HUES6 (cell line): ENCODE data around the gene MAFG.
"Not testable (repeated sequence)": the region's sequence is repeated elsewhere in the genome, so short reads cannot be mapped to it uniquely, and the experiment has no call there.

Experiments
- H3K27ac ChIP-seq: 2 replicates; pipeline ENCODE4 v1.7.0; 2013; ENCODE audit warnings: low read depth, mild to moderate bottlenecking, low read length, inconsistent platforms
- H3K27me3 ChIP-seq: 2 replicates; pipeline ENCODE4 v1.6.1; 2013; ENCODE audit warnings: low read length; ENCODE audit not compliant: control insufficient read depth, insufficient read depth
- H3K36me3 ChIP-seq: 2 replicates; pipeline ENCODE4 v1.6.1; 2013; ENCODE audit warnings: low read length; ENCODE audit not compliant: control insufficient read depth, insufficient read depth
- H3K4me1 ChIP-seq: 2 replicates; pipeline ENCODE4 v1.6.1; 2013; ENCODE audit warnings: low read length; ENCODE audit not compliant: control insufficient read depth, insufficient read depth
- H3K4me3 ChIP-seq: 2 replicates; pipeline ENCODE4 v1.5.1; 2013; ENCODE audit warnings: low read depth, low read length
- H3K9ac ChIP-seq: one replicate; pipeline ENCODE4 v1.6.1; 2013; ENCODE audit warnings: mild to moderate bottlenecking, low read length
- H3K9me3 ChIP-seq: 2 replicates; pipeline ENCODE4 v1.6.1; 2013; ENCODE audit warnings: low read depth, low read length; ENCODE audit not compliant: control insufficient read depth, insufficient read depth

MAFG gene

DNA sequence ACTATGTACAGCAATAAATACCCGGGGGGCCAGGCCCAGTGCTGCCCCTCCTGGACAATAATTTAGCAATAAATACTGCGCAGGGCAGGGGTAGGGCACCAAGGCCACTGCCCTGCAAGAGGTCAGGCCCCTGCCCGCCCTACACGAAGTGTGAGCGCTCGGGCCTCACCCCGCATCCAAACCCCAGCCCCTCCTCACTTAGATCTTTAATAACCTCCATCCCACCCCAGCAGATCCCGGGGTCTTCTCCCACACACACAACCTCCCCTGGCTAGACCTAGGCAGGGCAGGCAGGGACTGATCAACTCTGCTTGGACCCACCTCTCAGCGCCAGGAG is 9.2 kb downstream of the MAFG start:
- H3K36me3 ChIP-seq: peaks cover 58% of the 10 kb centered on the region
- H3K27ac ChIP-seq, H3K9me3 ChIP-seq, H3K27me3 ChIP-seq, H3K9ac ChIP-seq: not testable (repeated sequence)
- peak overlapping the region; percentile 64 for H3K4me3 ChIP-seq
- peaks cover 12% of the 10 kb centered on the region for H3K4me1 ChIP-seq

DNA sequence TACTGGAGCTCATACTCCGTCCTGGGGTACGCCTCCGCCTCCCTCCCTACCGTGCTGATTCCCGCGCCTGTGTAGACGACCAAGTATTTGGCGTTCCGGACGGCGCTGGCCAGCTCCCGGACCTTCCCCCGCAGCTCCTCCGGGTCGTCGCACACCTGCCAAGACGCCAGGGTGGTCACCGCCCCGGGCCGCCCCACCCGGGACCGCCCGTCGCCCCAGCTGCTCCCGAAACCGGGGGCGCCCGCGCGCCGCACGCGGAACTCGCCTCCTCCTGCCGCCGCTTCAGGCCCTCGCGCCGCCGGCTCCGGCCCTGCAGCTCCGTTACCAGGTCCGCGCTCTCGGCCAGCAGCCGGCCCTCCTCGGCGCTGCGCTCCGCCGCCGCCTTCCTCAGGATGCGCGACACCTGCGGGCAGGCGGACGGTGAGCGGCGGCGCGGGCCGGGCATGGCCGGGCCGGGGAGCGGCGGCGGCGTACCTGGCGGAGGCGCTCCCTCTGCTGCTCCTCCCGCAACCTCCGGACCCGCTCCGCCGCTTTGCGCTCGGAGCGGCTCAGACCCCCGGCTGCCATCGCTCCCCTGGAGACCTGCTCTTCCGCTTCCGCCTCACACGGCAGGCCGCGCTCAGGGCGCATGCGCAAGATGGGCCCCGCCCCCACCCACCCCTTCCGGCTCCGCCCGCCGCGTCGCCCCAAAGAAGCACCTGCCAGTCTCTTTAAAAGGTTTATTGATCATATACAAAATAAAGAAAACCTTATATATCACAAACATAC is 9.8 kb downstream of the MAFG start, which contains the start of gene SIRT7:
SIRT7 (minus strand) TSS at position 612 of the 768 bp plus-strand sequence; CDS start at position 567, 45 bp downstream.
- peaks cover 62% of the 10 kb centered on the region for H3K36me3 ChIP-seq
- no peaks in the 10 kb centered on the region for H3K27me3 ChIP-seq
- H3K4me1 ChIP-seq: peaks cover 8% of the 10 kb centered on the region
- peak within 1 kb of the TSS; percentile 64 for H3K4me3 ChIP-seq
- no peak within 1 kb of the TSS for H3K27ac ChIP-seq
- peak within 1 kb of the TSS; percentile 75 for H3K9ac ChIP-seq
- no peaks in the 10 kb centered on the region for H3K9me3 ChIP-seq

- peaks cover 6% of the 10 kb centered on the region for H3K4me1 ChIP-seq
- no peak overlapping the region for H3K9ac ChIP-seq
- peaks cover 58% of the 10 kb centered on the region for H3K36me3 ChIP-seq
- H3K4me3 ChIP-seq: peak overlapping the region; percentile 64; the same call in 1 of the 2 replicates
- H3K9me3 ChIP-seq: no peaks in the 10 kb centered on the region
- H3K27me3 ChIP-seq: no peaks in the 10 kb centered on the region
- H3K27ac ChIP-seq: no peak overlapping the region
These were observed 11.1 kb downstream of the MAFG start for GRCh38 chr17:81916234-81917001.

DNA sequence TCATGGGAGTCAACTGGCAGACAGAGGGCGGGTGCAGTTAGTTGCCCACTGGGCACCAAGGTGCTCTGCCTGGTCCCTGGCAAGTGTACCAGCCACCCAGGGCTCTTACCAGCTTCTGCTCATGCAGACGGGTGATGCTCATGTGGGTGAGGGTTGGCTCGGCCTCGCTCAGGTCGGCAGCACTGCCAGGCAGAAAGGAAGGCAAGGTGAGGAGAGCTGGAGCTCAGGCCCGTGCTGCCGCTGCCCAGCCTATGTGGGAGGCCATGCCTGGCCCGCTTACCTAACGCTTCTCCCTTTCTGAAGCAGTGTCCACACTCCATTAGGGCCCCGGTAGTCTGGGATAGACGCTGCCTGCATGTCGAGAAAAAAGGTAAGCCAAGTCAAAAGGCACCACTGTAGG is 12.2 kb downstream of the MAFG start:
- peaks cover 8% of the 10 kb centered on the region for H3K4me1 ChIP-seq
- no peaks in the 10 kb centered on the region for H3K9me3 ChIP-seq
- H3K27me3 ChIP-seq: no peaks in the 10 kb centered on the region
- no peak overlapping the region for H3K9ac ChIP-seq
- peaks cover 48% of the 10 kb centered on the region for H3K36me3 ChIP-seq
- H3K27ac ChIP-seq: no peak overlapping the region
- no peak overlapping the region for H3K4me3 ChIP-seq

DNA sequence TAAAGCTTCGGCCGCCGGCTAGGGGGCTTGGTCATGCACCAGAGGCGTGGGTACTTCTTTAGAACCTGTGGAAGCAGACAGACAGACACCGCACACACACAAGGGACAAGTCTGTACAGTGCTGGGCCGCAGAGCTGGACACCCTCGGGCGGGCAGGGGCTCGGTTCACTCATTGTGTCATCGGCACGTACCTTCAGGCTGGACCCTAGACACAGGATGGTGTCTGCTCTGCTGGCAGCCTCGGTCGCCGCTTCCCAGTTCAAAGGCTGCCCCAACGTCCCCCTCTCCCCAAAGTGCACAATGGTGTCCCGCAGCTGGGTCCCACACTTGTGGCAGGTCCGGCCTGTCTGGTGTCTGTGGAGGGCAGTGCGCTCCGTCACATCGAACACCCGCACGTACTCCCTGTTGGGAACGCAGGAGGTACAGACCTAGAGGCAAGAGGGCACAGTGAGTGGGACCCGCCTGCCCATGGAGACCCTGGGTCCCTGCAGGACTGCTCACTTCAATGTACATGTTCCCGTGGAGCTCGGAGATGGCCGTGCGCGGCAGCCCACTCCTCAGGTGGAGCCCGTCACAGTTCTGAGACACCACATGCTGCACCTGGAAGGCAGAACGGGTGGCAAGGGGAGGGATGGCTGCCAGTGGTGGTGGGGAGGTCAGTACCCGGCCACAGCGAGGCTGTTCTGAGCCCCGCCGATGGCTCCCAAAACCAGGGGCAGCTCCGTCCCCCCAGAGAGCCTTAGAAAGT is 13.3 kb downstream of the MAFG start:
- peaks cover 14% of the 10 kb centered on the region for H3K4me1 ChIP-seq
- no peak overlapping the region for H3K4me3 ChIP-seq
- no peaks in the 10 kb centered on the region for H3K27me3 ChIP-seq
- no peak overlapping the region for H3K27ac ChIP-seq
- H3K9ac ChIP-seq: no peak overlapping the region
- H3K9me3 ChIP-seq: no peaks in the 10 kb centered on the region
- peaks cover 39% of the 10 kb centered on the region for H3K36me3 ChIP-seq

DNA sequence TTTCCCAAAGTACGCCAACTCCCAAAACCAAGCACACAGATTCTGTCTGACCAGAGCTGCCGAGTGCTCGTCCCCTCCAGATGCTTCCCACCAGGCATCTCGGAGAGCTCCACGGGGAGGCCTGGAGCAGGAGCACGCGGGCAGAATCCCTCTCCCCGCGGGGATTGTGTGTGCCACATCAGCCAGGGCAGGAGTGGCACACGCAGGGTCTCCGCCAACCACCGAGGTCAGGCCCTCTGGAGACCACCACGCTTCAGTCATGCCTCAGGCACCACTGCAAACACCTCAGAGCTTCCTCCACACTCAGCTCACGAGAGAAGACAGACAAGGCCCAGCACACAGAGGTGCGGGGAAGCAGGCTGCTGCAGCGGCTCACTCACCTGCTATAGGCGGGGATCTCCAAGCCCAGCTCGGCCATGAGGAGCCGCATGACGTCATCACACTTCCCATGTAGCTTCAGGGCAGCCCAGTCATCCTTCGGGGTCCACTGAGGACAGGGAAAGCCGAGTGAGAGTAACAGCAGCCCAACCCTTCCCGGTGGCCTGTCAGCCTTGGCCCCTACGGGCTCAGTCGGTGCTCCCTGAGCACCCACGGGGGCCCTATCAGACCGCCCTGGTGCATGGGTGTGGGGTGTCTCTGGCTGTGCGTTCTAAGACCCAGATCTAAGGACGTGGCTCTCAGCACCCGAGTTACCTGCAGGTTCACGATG is 14.0 kb downstream of the MAFG start:
- Histone ChIP-seq H3K9ac (no peak overlapping the region), H3K27ac (no peak overlapping the region), H3K4me3 (no peak overlapping the region), H3K9me3 (no peaks in the 10 kb centered on the region), H3K4me1 (peaks cover 14% of the 10 kb centered on the region), H3K36me3 (peaks cover 44% of the 10 kb centered on the region), H3K27me3 (no peaks in the 10 kb centered on the region)

DNA sequence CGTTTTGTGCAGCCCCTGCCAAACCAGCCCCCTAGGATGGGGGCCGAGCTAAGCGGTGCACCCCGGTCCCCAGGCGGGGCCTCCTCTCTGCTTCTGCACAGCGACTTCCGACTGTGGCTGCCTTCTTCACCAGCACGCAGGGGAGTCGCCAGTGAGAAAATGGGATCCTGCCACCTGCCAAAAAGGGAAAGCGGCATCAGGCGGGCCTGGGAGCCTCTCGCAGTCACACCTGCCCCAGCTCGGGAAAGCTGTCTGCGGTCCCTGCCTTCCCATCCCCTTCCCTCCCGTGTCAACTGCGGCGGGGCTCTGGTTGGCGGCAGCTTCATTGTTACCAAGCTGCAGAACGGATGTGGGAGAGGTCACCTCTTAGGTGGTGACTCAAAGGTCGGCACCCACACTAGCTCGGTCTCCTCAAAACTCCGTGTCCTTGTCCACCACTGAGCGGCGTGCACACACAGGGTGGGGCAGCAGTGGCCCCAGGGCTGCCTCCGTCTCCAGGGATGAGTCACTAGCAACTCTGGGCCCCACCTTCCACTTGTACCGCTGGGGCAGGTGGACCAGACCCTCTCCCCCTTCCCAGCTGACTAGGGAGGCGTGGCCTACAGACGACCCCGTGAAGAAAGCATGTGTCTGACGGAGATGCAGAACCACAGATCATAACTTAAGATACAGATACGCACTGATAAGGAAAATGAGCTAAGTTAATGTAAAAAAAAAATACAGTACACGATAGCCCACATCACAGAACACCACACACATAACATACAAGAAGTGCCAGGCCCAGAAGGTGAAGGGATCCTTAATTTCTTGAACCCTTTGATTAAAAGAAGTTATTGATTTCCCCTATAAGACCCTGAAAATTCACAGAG is 14.9 kb downstream of the MAFG start:
- H3K27ac ChIP-seq: no peak overlapping the region

GRCh38 chr17:81911969-81912368 is 15.6 kb downstream of the MAFG start:
- peaks cover 60% of the 10 kb centered on the region for H3K36me3 ChIP-seq
- H3K9ac ChIP-seq: no peak overlapping the region
- H3K9me3 ChIP-seq: no peaks in the 10 kb centered on the region
- H3K4me1 ChIP-seq: peaks cover 11% of the 10 kb centered on the region
- H3K4me3 ChIP-seq: peak overlapping the region; percentile 55
- no peaks in the 10 kb centered on the region for H3K27me3 ChIP-seq
- no peak overlapping the region for H3K27ac ChIP-seq

More for the DNA sequence above, 14.9 kb downstream of the MAFG start:
- peaks cover 53% of the 10 kb centered on the region for H3K36me3 ChIP-seq
- no peaks in the 10 kb centered on the region for H3K27me3 ChIP-seq
- H3K4me1 ChIP-seq: peaks cover 14% of the 10 kb centered on the region
- H3K9me3 ChIP-seq: no peaks in the 10 kb centered on the region
- H3K4me3 ChIP-seq: no peak overlapping the region
- no peak overlapping the region for H3K9ac ChIP-seq

GRCh38 chr17:81911277-81911961 is 16.1 kb downstream of the MAFG start, which contains the start of gene PCYT2:
Gene PCYT2 (minus strand): TSS chr17:81911399. CDS start chr17:81911355, 44 bp downstream.
- Histone ChIP-seq H3K4me3 (peak within 1 kb of the TSS; percentile 92), H3K36me3 (peaks cover 66% of the 10 kb centered on the region), H3K9ac (peak within 1 kb of the TSS; percentile 79), H3K27ac (no peak within 1 kb of the TSS; the same call in 1 of the 2 replicates), H3K27me3 (no peaks in the 10 kb centered on the region), H3K9me3 (no peaks in the 10 kb centered on the region), H3K4me1 (peaks cover 8% of the 10 kb centered on the region)
